Endometrial microvascular endothelial cells (primary cell): ENCODE results near the gene BABAM1. TPM values are rescaled to one million over a fixed set of nuclear protein-coding genes. Genes with fewer than 3 reads are reported as not detected.
"Not testable (repeated sequence)": the region's sequence is repeated elsewhere in the genome, so short reads cannot be mapped to it uniquely, and the experiment has no call there.

Source experiments
- in situ Hi-C: cut with HindIII; loops from 2 replicates; pipeline ENCODE4 v1.10.0; 2017; ENCODE audit warnings: low sequenced_read_pairs, low pct_unique_long_range_greater_than_20kb; ENCODE audit errors: inconsistent ontology term
- total RNA-seq: library from RNA; depleted of rRNA; stranded (reverse); fragments of >200 nt; gene quantifications from one replicate; pipeline ENCODE4 v1.2.3, GENCODE V29; 2015; ENCODE audit errors: inconsistent ontology term

BABAM1 gene
- total RNA-seq, 1 donor from 2014 or later: 139 TPM

- in situ Hi-C loops: no loop called here
Observed at GRCh38 chr19:17263712-17264640, 3.3 kb upstream of the BABAM1 start.

- in situ Hi-C loops: no loop called here
Observed at GRCh38 chr19:17264641-17264979, 2.6 kb upstream of the BABAM1 start, which contains the start of gene USHBP1. Gene USHBP1 (minus strand): TSS chr19:17264745. CDS start chr19:17264299, 446 bp downstream.

- in situ Hi-C loops: no loop called here
Observed at GRCh38 chr19:17266026-17266425, 1.2 kb upstream of the BABAM1 start.

- in situ Hi-C loops: no loop called here
Observed at GRCh38 chr19:17266589-17266974, 661 bp upstream of the BABAM1 start.

GRCh38 chr19:17268754-17269153 lies 1.5 kb downstream of the BABAM1 start:
- in situ Hi-C loops: no loop called here

GRCh38 chr19:17274892-17275291 lies 7.6 kb downstream of the BABAM1 start:
- in situ Hi-C loops: not testable (repeated sequence)

- in situ Hi-C loops: no loop called here
Observed at GRCh38 chr19:17275441-17276175, 8.4 kb downstream of the BABAM1 start.

- in situ Hi-C loops: no loop called here
Observed at GRCh38 chr19:17279436-17279835, 12.2 kb downstream of the BABAM1 start.

- in situ Hi-C loops: no loop called here
Observed at GRCh38 chr19:17281391-17282304, 14.4 kb downstream of the BABAM1 start, which contains the start of gene ANKLE1. Gene ANKLE1 (plus strand): TSS chr19:17281901. CDS start chr19:17281921, 20 bp downstream.

GRCh38 chr19:17282488-17283125 lies 15.4 kb downstream of the BABAM1 start:
- in situ Hi-C loops: no loop called here

GRCh38 chr19:17283504-17283996 lies 16.3 kb downstream of the BABAM1 start:
- in situ Hi-C loops: no loop called here

- in situ Hi-C loops: no loop called here
Observed at GRCh38 chr19:17285415-17286135, 18.3 kb downstream of the BABAM1 start.

- in situ Hi-C loops: no loop called here
Observed at GRCh38 chr19:17286263-17286662, 19.0 kb downstream of the BABAM1 start.

- in situ Hi-C loops: no loop called here
Observed at GRCh38 chr19:17286752-17287151, 19.5 kb downstream of the BABAM1 start.

GRCh38 chr19:17289489-17289888 lies 22.2 kb downstream of the BABAM1 start:
- in situ Hi-C loops: no loop called here

- in situ Hi-C loops: no loop called here
Observed at GRCh38 chr19:17292301-17293074, 25.2 kb downstream of the BABAM1 start.

GRCh38 chr19:17293605-17294004 lies 26.4 kb downstream of the BABAM1 start:
- in situ Hi-C loops: no loop called here
